Tongue (tissue), 3 donors: ENCODE measurements around the gene ADGRE1. TPM values are rescaled to one million over a fixed set of nuclear protein-coding genes. Genes with fewer than 3 reads are reported as not detected.

Source experiments
- DNase-seq: peaks from one replicate; pipeline ENCODE4 v3.0.0-alpha.2; 2015
- small RNA-seq: library from RNA; depleted of rRNA; stranded (forward); fragments of <200 nt; gene quantifications from one replicate; pipeline ENCODE3, GENCODE V24; 2014; ENCODE audit warnings: low replicate concordance
- total RNA-seq: library from RNA; depleted of rRNA; stranded (reverse); fragments of >200 nt; gene quantifications from one replicate; pipeline ENCODE4 v1.2.3, GENCODE V29; 2014

The ADGRE1 gene
- total RNA-seq, 1 donor from 2014 or later: 0.21 TPM

DNA sequence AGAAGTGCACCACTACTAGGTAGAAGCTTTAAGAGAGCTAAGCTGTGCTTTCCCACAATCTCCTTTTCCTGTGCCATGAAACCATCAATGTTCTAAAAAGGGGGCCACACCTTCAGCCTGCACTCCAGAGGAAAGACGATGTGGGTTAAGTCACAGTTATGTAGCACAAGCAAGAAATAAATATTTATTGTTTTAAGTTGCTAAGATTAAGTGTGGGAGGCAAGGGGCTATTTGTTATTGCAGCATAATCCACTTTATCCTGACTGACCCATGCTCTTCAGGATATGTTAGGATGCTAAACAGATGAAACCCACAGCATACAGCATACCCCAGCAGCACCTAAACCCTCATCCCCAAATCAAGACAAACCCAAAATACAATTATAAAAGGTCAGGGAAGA is 69.2 kb downstream of the ADGRE1 start:
- DNase-seq: no peak

DNA sequence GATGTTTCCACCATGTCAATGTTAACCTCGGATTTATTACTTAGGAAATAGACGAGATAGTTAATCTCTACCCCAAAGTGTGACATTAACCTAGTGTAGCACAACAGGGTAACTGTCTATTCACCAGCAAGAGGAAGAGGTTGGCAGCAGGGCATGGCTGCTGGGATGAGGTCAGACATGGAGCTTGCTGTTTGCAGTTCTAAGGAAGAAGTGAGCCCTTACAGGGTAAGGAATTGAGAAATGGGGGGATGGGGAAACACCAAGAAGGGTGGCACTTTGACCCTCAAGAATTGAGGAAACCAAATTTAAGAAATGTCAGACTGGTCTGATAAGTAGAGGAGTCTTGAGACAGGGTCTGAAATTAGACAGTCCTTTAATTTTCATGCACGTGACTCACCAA is 71.4 kb downstream of the ADGRE1 start:
- no peak for DNase-seq

DNA sequence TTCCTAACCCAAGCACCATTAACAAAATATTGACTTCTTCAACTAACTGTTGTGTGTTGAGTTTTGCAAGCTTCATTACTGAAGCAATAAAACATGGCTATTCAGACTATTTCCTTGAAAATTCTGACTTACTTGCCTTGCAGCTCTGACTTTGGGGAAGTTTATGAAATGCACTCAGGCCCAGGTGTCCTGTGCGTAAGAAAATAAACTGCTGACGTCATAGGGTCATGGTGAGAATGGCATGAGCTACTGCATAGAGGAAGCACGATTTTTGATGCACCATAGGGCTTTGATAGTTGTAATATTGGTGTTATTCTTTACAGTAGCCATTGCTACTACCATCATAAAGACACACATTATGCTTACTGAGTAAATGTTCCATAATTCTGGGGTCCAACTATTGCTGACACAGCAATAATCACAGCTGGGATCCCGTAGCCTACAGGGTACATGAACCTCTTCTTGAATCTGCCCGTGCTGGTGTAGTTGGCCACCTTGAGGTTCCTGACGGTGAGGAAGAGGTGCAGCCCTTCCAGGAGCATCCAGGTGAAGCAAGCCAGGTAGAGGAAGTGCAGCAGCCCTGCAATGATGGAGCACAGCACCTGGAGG is 76.0 kb downstream of the ADGRE1 start:
- DNase-seq: no peak

DNA sequence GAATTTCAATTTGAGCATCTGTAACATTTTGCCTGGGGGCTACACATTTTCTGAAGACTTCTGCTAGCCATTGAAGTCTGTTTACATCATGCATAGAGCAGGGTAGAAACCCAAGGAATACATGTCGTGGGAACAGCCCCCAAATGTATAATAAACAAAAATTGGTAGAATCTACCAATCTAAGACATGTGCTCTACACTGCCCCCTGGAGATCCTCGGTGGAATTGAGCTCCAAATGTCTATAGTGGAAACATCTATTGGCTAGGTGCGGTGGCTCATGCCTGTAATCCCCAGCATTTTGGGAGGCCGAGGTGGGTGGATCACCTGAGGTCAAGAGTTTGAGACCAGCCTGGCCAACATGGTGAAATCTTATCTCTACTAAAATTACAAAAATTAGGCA is 76.6 kb downstream of the ADGRE1 start:
- DNase-seq: no peak

DNA sequence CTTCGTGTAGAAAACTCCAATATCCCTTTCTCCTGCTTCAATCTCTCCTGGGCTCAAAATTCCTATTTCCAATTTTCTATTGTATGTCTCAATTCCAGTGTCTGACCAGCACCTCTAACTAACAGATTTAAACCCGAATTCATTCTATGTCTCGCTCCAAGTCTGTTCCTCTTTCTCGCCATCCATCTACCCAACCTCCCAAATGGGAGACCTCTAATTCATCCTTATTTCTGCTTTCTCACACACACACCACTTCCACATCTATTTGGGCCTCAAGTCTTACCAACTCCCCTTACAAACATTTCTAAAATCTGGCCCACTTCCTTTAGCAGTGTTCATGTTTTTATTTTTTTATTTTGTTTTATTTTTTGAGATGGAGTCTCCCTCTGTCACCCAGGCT is 80.6 kb downstream of the ADGRE1 start:
- no peak for DNase-seq

DNA sequence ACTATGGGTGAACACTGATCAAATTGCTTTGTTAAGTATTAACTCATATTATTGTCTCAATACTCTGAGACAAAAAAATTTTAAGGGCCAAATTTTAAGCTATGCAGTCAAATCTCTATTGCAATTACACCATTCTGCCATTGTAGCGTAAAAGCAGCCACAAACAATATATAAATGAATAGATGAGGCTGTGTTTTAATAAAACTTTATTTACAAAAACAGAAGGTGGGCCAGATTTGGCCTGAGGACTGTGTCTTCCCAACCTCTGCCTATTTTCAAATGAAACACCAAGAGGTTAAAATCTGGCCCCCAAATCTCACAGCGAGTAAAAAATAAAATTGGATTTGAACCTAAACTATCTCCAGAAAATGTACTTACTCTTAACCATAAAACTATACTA is 82.1 kb downstream of the ADGRE1 start:
- DNase-seq: no peak

DNA sequence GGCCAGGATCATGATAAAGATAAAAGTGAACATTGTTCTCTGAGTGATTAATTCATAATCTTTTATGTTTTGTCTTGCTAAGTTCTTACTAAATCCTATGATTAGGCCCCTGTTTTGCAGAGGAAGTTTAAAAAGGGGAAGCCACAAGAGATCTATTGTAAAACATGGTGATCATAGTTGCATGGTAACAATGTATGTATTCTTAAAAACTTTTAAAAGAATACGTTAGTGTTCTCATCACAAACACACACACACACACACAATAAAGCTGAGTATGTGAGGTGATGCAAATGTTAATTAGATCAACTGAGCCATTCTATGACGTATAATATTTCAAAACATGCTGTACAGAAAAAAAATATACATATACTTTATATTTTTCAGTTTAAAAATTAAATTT is 82.6 kb downstream of the ADGRE1 start:
- DNase-seq: no peak

DNA sequence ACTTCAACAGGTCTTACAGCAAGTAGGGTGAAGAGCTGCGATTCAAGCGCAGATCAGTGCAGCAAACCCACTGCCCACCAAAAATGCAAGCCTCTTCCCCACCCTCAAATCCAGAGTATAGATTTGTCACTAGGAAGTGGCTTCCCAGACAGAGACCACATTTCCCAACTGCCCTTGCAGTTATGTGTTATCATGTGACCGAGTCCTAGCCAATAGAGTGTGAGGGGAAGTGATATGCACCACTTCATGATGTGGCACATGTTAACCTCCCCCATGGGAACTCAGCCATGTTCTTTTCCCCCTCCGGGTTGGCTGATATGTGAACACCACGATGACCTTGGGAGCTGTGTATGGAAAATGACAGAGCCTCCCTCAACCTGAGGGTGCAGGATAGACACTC is 83.1 kb downstream of the ADGRE1 start:
- no peak for DNase-seq

DNA sequence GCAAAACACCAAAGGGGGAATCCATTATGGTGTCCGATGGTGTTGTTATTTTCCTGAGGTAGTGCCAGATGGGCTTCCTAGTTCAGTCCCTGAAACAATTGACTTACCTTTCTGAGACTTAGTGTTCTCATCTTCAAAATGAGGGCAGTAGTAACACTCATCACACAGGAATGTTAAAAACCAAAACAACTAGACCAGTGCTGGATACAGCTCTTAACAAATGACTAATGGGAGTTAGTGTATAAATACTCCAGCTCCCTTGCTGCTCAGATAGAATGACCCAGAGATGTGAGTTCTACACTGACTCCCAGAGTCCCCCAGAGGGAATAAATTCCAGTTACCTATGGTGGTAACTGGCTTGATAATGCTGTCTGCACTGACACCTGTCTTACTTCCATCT is 84.0 kb downstream of the ADGRE1 start:
- DNase-seq: no peak

DNA sequence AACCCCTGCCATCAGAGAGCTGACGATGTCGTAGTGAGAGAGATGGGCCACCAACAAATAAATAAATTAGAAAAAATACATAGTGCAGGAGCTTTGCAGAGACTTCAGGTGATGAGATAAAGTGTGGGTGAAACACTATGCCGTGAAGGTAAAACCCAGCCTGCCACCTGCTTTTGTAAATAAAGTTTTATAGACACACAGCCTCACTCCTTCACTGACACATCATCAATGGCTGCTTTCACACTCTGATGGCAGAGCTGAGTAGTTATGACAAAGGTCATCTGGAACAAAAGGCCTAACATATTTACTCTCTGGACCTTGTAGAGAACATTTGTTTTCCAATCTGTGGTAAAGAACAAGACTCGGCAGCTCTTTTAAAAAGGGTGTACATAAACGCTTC is 88.8 kb downstream of the ADGRE1 start:
- DNase-seq: no peak

DNA sequence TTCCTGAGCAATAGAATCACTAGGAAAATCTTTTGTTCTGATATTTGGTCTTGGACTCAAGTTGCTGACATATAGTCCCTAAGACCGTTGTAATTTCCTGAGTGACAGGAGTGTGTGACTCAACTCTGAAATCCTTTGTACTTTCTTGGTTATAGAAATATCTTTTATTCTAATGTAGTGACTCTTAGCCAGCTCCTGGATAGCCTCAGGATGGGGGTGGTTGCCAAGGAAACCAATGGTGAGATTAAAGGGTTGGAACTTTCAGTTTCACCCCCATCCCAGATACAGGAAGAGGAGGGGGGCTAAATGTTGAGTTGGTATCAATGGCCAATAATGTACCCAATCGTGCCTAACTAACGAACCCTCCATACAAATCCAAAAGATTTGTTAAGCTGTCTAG is 92.0 kb downstream of the ADGRE1 start:
- no peak for DNase-seq

DNA sequence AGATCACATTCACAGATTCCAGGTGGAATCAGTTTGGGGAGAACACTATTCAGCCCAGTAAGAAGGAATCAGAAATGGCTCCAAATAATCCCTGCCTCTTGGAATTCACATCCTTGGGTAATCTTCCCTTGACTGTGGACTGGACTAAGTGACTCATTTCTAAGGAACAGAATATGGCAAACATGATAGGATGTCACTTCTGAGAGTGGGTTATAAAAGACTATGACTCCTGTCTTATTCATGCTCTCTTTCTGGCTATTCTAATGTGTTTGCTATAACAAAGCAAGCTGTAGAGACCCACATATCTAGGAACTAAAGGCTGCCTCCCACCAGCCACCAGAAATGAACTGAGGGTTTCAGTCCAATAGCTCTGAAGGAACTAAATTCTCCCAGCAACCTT is 96.1 kb downstream of the ADGRE1 start:
- no peak for DNase-seq

DNA sequence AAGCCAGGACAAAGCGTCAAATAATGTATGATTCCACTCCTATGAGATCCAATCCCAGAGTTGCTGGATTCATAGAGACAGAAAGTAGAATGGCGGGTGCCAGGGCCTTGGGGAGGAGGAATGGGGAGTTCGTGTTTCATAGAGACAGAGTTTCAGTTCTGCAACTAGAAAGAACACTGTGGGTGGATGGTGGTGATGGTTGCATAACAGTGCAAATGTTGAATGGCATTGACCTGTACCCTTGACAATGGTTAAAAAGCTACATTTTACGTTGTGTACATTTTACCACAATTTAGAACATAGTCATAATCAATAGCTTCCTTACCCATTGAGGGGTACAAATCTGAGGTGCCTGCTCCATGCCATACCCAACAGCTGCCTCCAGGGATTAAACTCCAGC is 100.5 kb downstream of the ADGRE1 start:
- no peak for DNase-seq

DNA sequence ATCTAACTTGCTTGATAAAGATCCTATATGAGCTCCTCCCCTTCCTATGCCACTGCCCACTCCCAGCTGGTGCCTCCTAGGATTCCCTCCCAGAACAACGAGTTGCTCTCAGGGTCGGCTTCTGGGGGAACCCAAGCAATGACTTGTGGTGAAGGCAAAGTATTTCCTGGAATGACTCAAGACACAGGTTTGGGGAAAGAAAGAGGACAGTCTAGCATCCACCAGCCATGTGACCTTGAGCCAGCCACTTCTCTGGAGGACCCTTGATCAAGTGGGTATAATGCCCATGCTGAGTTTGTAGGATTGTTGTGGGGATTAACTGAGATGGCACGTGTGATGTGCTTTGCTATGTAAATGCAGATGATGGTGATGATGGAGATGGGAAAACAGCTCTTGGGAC is 100.9 kb downstream of the ADGRE1 start:
- DNase-seq: no peak

Small RNAs within 50 kb of the gene (small RNA-seq; reads per million reads assigned to genes)
- gene RF00017: not detected

Other genes with a start within 250 kb of the ADGRE1 start
- gene TNFSF14, start 217.4 kb upstream of the ADGRE1 start, total RNA-seq: 0.31 TPM
- 27.8 TPM for gene C3, start 166.9 kb upstream of the ADGRE1 start, total RNA-seq
- gene GPR108, start 150.0 kb upstream of the ADGRE1 start, total RNA-seq: 35.2 TPM
- gene TRIP10, start 147.9 kb upstream of the ADGRE1 start, total RNA-seq: 82.4 TPM
- gene SH2D3A, start 120.1 kb upstream of the ADGRE1 start, total RNA-seq: 4.8 TPM
- gene VAV1, start 114.9 kb upstream of the ADGRE1 start, total RNA-seq: 2.5 TPM
- not detected for gene MBD3L2B, start 133.9 kb downstream of the ADGRE1 start, total RNA-seq
- not detected for gene MBD3L5, start 143.0 kb downstream of the ADGRE1 start, total RNA-seq
- not detected for gene MBD3L4, start 152.6 kb downstream of the ADGRE1 start, total RNA-seq
- not detected for gene MBD3L2, start 161.7 kb downstream of the ADGRE1 start, total RNA-seq
- gene MBD3L3, start 171.1 kb downstream of the ADGRE1 start, total RNA-seq: not detected
- 15.3 TPM for gene ZNF557, start 182.1 kb downstream of the ADGRE1 start, total RNA-seq